A549 (cell line): ENCODE results near the gene CCKAR. TPM values are rescaled to one million over a fixed set of nuclear protein-coding genes. Genes with fewer than 3 reads are reported as not detected.

Experiments used
- ATAC-seq, 2 experiments: fragments of 200-7000 bp in 1 of 2; fragments of >200 bp in 1 of 2; cut with Nextera tagmentation in 1 of 2; cut with Tn5 transposase in 1 of 2; 3 replicates each; pipeline versions ENCODE4 v1.8.0 to v1.9.1; 2018 to 2020; ENCODE audit warnings: mild to moderate bottlenecking in 1 of 2, moderate library complexity in 1 of 2
- CTCF ChIA-PET: fragments of 300-600 bp; sonication (Branson Sonifier 250); formaldehyde crosslinking; extraction: SDS; loops from one replicate; lab custom pipeline; 2021; ENCODE audit warnings: antibody characterized with exemption, inconsistent platforms; lab: Yijun Ruan, JAX
- POLR2A ChIA-PET: fragments of 350-600 bp; formaldehyde crosslinking; extraction: SDS; loops from one replicate; lab custom pipeline; 2021; ENCODE audit warnings: antibody characterized with exemption, inconsistent platforms; lab: Yijun Ruan, JAX
- DNase-seq, 2 experiments: peaks; one replicate each; pipeline versions ENCODE4 v3.0.0 to v3.0.0-alpha.2; 2011 to 2016; ENCODE audit warnings: low read depth in 1 of 2, low spot score in 1 of 2
- FAIRE-seq: peaks from 2 replicates; lab custom pipeline; 2011; peaks lifted over from hg19 to GRCh38; lab: Jason Lieb, UNC
- H3K27ac ChIP-seq, 2 experiments: fragments of >200 bp; sonication (Bioruptor Twin); formaldehyde crosslinking; 3 replicates each; pipeline ENCODE4 v1.5.1; 2016 to 2017
- H3K4me1 ChIP-seq: fragments of >200 bp; sonication (Bioruptor Twin); formaldehyde crosslinking; 3 replicates; pipeline ENCODE4 v1.6.1; 2016
- H3K4me2 ChIP-seq: fragments of >200 bp; sonication (Bioruptor Twin); formaldehyde crosslinking; 3 replicates; pipeline ENCODE4 v1.6.1; 2016
- H3K4me3 ChIP-seq: fragments of >200 bp; sonication (Bioruptor Twin); formaldehyde crosslinking; 3 replicates; pipeline ENCODE4 v1.5.1; 2016
- H3K9me3 ChIP-seq: fragments of >200 bp; sonication (Bioruptor Twin); formaldehyde crosslinking; 3 replicates; pipeline ENCODE4 v1.6.1; 2016
- BHLHE40 ChIP-seq: IDR thresholded peaks from 2 replicates; pipeline ENCODE4 v1.6.1; 2012; ENCODE audit warnings: low read depth, low read length, inconsistent platforms
- CBX8 ChIP-seq: fragments of 200-600 bp; sonication (generic); IDR thresholded peaks from 2 replicates; pipeline ENCODE4 v1.6.1; 2016
- CHD2 ChIP-seq: fragments of 150-350 bp; IDR thresholded peaks from 2 replicates; pipeline ENCODE4 v1.6.1; 2014; ENCODE audit warnings: low read length; ENCODE audit not compliant: partially characterized antibody
- CHD4 ChIP-seq: fragments of 200-600 bp; sonication (generic); IDR thresholded peaks from 2 replicates; pipeline ENCODE4 v1.6.1; 2016; ENCODE audit warnings: antibody characterized with exemption, mild to moderate bottlenecking, borderline replicate concordance
- EP300 ChIP-seq, 2 experiments: fragments of >200 bp; sonication (Bioruptor Twin); formaldehyde crosslinking; IDR thresholded peaks; 2 replicates in 1 of 2; 3 replicates in 1 of 2; pipeline ENCODE4 v1.6.1; 2016 to 2017
- ESRRA ChIP-seq: fragments of 150-350 bp; IDR thresholded peaks from 2 replicates; pipeline ENCODE4 v1.6.1; 2014; ENCODE audit warnings: mild to moderate bottlenecking, low read length, borderline replicate concordance
- FOSL2 ChIP-seq, 2 experiments: fragments of 450-650 bp in 1 of 2; fragments of >200 bp in 1 of 2; sonication (Bioruptor Twin) in 1 of 2; formaldehyde crosslinking; IDR thresholded peaks; 2 replicates each; pipeline versions ENCODE4 v1.5.0 to v1.6.1; 2016 to 2020; ENCODE audit warnings: mild to moderate bottlenecking in 1 of 2, moderate library complexity in 1 of 2
- FOXS1 ChIP-seq: fragments of 250-450 bp; sonication (Bioruptor Pico); IDR thresholded peaks from 2 replicates; pipeline ENCODE4 v1.5.0; 2020; ENCODE audit warnings: mild to moderate bottlenecking, moderate library complexity
- HES2 ChIP-seq: fragments of >200 bp; sonication (Bioruptor Twin); formaldehyde crosslinking; IDR thresholded peaks from 2 replicates; pipeline ENCODE4 v1.6.1; 2016
- HOXB5 ChIP-seq: fragments of 250-450 bp; sonication (Bioruptor Pico); IDR thresholded peaks from 2 replicates; pipeline ENCODE4 v1.5.0; 2020; ENCODE audit warnings: mild to moderate bottlenecking, moderate library complexity
- JUN ChIP-seq, 2 experiments: fragments of >200 bp; sonication (Bioruptor Twin); formaldehyde crosslinking; IDR thresholded peaks; 2 replicates in 1 of 2; 3 replicates in 1 of 2; pipeline ENCODE4 v1.6.1; 2016 to 2017
- JUNB ChIP-seq: fragments of >200 bp; sonication (Bioruptor Twin); formaldehyde crosslinking; IDR thresholded peaks from 2 replicates; pipeline ENCODE4 v1.6.1; 2016
- KDM5A ChIP-seq: fragments of 200-600 bp; sonication (generic); IDR thresholded peaks from 2 replicates; pipeline ENCODE4 v1.6.1; 2016; ENCODE audit warnings: antibody characterized with exemption, mild to moderate bottlenecking
- MYC ChIP-seq: IDR thresholded peaks from 2 replicates; pipeline ENCODE4 v1.6.1; 2012; ENCODE audit warnings: mild to moderate bottlenecking, inconsistent platforms, low read length, improper control_type of control experiment, borderline replicate concordance
- NPAS2 ChIP-seq: fragments of 250-450 bp; sonication (Bioruptor Pico); IDR thresholded peaks from 2 replicates; pipeline ENCODE4 v1.8.0; 2022; ENCODE audit warnings: mild to moderate bottlenecking, moderate library complexity, borderline replicate concordance
- PHF8 ChIP-seq: fragments of 200-600 bp; sonication (generic); IDR thresholded peaks from 2 replicates; pipeline ENCODE4 v1.6.1; 2016; ENCODE audit warnings: low read depth, mild to moderate bottlenecking, antibody characterized with exemption, moderate library complexity, borderline replicate concordance
- POLR2AphosphoS2 ChIP-seq: conservative IDR thresholded peaks from 2 replicates; pipeline ENCODE4 v1.6.1; 2012; ENCODE audit warnings: low read length, improper control_type of control experiment, inconsistent platforms
- RARB ChIP-seq: fragments of 250-450 bp; sonication (Bioruptor Pico); IDR thresholded peaks from 2 replicates; pipeline ENCODE4 v1.8.0; 2021; ENCODE audit warnings: mild to moderate bottlenecking, moderate library complexity
- RCOR1 ChIP-seq: fragments of 150-350 bp; IDR thresholded peaks from 2 replicates; pipeline ENCODE4 v1.6.1; 2014; ENCODE audit warnings: antibody characterized with exemption, low read length, low read depth
- REST ChIP-seq: fragments of 200-600 bp; sonication (generic); IDR thresholded peaks from 2 replicates; pipeline ENCODE4 v1.6.1; 2016; ENCODE audit warnings: antibody characterized with exemption, mild to moderate bottlenecking, moderate library complexity
- SMC3 ChIP-seq: fragments of >200 bp; sonication (Bioruptor Twin); formaldehyde crosslinking; IDR thresholded peaks from 3 replicates; pipeline ENCODE4 v1.6.1; 2018; ENCODE audit warnings: inconsistent platforms
- TFCP2L1 ChIP-seq: fragments of 250-450 bp; sonication (Bioruptor Pico); IDR thresholded peaks from 2 replicates; pipeline ENCODE4 v1.5.0; 2021; ENCODE audit warnings: mild to moderate bottlenecking
- ZFP36 ChIP-seq: fragments of 450-650 bp; IDR thresholded peaks from 2 replicates; pipeline ENCODE4 v1.6.1; 2014; ENCODE audit warnings: borderline replicate concordance; ENCODE audit not compliant: partially characterized antibody
- ZSCAN20 ChIP-seq: fragments of 250-450 bp; sonication (Bioruptor Pico); IDR thresholded peaks from 2 replicates; pipeline ENCODE4 v1.8.0; 2022; ENCODE audit warnings: mild to moderate bottlenecking, moderate library complexity
- WGBS: methylation state at CpG from one replicate; pipeline ENCODE4 v1.1.6; 2017; ENCODE audit errors: missing lambda C conversion rate; 5-methylcytosine and 5-hydroxymethylcytosine counted together
- polyA plus RNA-seq, 4 experiments: library from polyadenylated mRNA; depleted of rRNA in 3 of 4; stranded (reverse); fragments of >200 nt; fragmentation: RNase III in 1 of 4; extraction: RNeasy Plus Mini Kit Qiagen cat#74134 plus additional on column Dnase treatment in 1 of 4; gene quantifications; 2 replicates in 3 of 4; 3 replicates in 1 of 4; pipeline ENCODE4 v1.2.3, GENCODE V29; 2011 to 2017
- TF ChIP-seq, protein P1 (sequence below): IDR thresholded peaks from 2 replicates; pipeline ENCODE4 v1.6.1; 2012
- TF ChIP-seq, protein P2 (sequence below): fragments of 250-450 bp; sonication (Bioruptor Pico); IDR thresholded peaks from 2 replicates; pipeline ENCODE4 v1.5.0; 2020; ENCODE audit warnings: low read depth, mild to moderate bottlenecking, moderate library complexity
- TF ChIP-seq, protein P3 (sequence below): fragments of >200 bp; sonication (Bioruptor Twin); formaldehyde crosslinking; IDR thresholded peaks from 3 replicates; pipeline ENCODE4 v1.5.1; 2016

The CCKAR gene
- polyA plus RNA-seq, 2 of the 4 experiments (the other 2 are of a cell fraction) = not detected

GRCh38 chr4:26524011-26524410 lies 33.7 kb upstream of the CCKAR start:
- H3K4me3 ChIP-seq = no peak overlapping the region
- H3K4me1 ChIP-seq = no peaks in the 10 kb centered on the region
- H3K4me2 ChIP-seq = no peak overlapping the region
- no peaks in the 10 kb centered on the region for H3K9me3 ChIP-seq
- 59% methylated on average over 1 of the region's 1 CpG for WGBS
- FAIRE-seq = no peak
- no peak for ATAC-seq
- no peak for DNase-seq
- POLR2A ChIA-PET = no interaction called here
- H3K27ac ChIP-seq = no peak overlapping the region
- TF ChIP-seq, protein P1, sequence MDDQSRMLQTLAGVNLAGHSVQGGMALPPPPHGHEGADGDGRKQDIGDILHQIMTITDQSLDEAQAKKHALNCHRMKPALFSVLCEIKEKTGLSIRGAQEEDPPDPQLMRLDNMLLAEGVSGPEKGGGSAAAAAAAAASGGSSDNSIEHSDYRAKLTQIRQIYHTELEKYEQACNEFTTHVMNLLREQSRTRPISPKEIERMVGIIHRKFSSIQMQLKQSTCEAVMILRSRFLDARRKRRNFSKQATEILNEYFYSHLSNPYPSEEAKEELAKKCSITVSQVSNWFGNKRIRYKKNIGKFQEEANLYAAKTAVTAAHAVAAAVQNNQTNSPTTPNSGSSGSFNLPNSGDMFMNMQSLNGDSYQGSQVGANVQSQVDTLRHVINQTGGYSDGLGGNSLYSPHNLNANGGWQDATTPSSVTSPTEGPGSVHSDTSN = no peak
- no peak for TF ChIP-seq JUN (IDR thresholded peaks at IDR 0.05)
- no peak for TF ChIP-seq RARB
- no peak for TF ChIP-seq FOSL2 (IDR thresholded peaks at IDR 0.05)
- no peak for TF ChIP-seq FOSL2 (CRISPR knock-in tag; IDR thresholded peaks at IDR 0.05)
- no peak for TF ChIP-seq SMC3
- TF ChIP-seq POLR2AphosphoS2 = no peak
- TF ChIP-seq, protein P2, sequence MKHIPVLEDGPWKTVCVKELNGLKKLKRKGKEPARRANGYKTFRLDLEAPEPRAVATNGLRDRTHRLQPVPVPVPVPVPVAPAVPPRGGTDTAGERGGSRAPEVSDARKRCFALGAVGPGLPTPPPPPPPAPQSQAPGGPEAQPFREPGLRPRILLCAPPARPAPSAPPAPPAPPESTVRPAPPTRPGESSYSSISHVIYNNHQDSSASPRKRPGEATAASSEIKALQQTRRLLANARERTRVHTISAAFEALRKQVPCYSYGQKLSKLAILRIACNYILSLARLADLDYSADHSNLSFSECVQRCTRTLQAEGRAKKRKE (CRISPR knock-in tag) = no peak
- TF ChIP-seq RCOR1 = no peak
- TF ChIP-seq TFCP2L1 (CRISPR knock-in tag) = no peak
- TF ChIP-seq ESRRA = no peak
- TF ChIP-seq HOXB5 (CRISPR knock-in tag) = no peak
- no peak for TF ChIP-seq KDM5A
- no peak for TF ChIP-seq BHLHE40
- TF ChIP-seq ZFP36 = no peak
- no peak for TF ChIP-seq REST
- TF ChIP-seq, protein P3, sequence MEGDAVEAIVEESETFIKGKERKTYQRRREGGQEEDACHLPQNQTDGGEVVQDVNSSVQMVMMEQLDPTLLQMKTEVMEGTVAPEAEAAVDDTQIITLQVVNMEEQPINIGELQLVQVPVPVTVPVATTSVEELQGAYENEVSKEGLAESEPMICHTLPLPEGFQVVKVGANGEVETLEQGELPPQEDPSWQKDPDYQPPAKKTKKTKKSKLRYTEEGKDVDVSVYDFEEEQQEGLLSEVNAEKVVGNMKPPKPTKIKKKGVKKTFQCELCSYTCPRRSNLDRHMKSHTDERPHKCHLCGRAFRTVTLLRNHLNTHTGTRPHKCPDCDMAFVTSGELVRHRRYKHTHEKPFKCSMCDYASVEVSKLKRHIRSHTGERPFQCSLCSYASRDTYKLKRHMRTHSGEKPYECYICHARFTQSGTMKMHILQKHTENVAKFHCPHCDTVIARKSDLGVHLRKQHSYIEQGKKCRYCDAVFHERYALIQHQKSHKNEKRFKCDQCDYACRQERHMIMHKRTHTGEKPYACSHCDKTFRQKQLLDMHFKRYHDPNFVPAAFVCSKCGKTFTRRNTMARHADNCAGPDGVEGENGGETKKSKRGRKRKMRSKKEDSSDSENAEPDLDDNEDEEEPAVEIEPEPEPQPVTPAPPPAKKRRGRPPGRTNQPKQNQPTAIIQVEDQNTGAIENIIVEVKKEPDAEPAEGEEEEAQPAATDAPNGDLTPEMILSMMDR = no peak
- TF ChIP-seq EP300 (IDR thresholded peaks at IDR 0.05) = no peak
- no peak for TF ChIP-seq ZSCAN20
- TF ChIP-seq CHD4 = no peak
- no peak for TF ChIP-seq HES2
- TF ChIP-seq, all 56 proteins: peak for 0
- CTCF ChIA-PET = interaction anchor here (1.4 kb wide), 1 partner anchor 31 kb away, joined by 3 read pairs; no protein-coding TSS in a partner anchor

- H3K4me1 ChIP-seq = no peaks in the 10 kb centered on the region
- ATAC-seq (no peak), DNase-seq (no peak), FAIRE-seq (no peak)
- TF ChIP-seq NPAS2 (no peak), CHD4 (no peak), FOXS1 (CRISPR knock-in tag) (no peak), MYC (no peak), CHD2 (no peak), PHF8 (no peak), JUNB (no peak), CBX8 (no peak)
- H3K9me3 ChIP-seq = no peaks in the 10 kb centered on the region
- H3K4me3 ChIP-seq = no peak overlapping the region
- H3K27ac ChIP-seq = no peak overlapping the region
- H3K4me2 ChIP-seq = no peak overlapping the region
- ChIA-PET POLR2A (no interaction called here), CTCF (no interaction called here)
- 24% methylated on average over 3 of the region's 3 CpGs for WGBS
Measured at GRCh38 chr4:26522478-26522877, 32.2 kb upstream of the CCKAR start.
